Fibroblast of the conjunctiva (primary cell): ENCODE data around the gene ZNF136.

Source experiments
- DNase-seq: peaks from one replicate; pipeline ENCODE4 v3.0.0-alpha.2; 2010; ENCODE audit warnings: low read depth

ZNF136 gene

GRCh38 chr19:12194827-12195731 is 32.2 kb downstream of the ZNF136 start:
- peak; percentile 23 for DNase-seq

GRCh38 chr19:12198136-12198535 is 35.2 kb downstream of the ZNF136 start:
- DNase-seq = no peak

- DNase-seq = no peak
Measured at GRCh38 chr19:12199757-12200419, 37.0 kb downstream of the ZNF136 start.

GRCh38 chr19:12202250-12202649 is 39.4 kb downstream of the ZNF136 start:
- DNase-seq = no peak

GRCh38 chr19:12205296-12205695 is 42.4 kb downstream of the ZNF136 start:
- DNase-seq = no peak

GRCh38 chr19:12208221-12208620 is 45.3 kb downstream of the ZNF136 start:
- no peak for DNase-seq

- DNase-seq = no peak
Measured at GRCh38 chr19:12217332-12217731, 54.4 kb downstream of the ZNF136 start.

GRCh38 chr19:12222980-12223630 is 60.2 kb downstream of the ZNF136 start:
- DNase-seq = no peak

- no peak for DNase-seq
Measured at GRCh38 chr19:12224676-12225075, 61.8 kb downstream of the ZNF136 start.

GRCh38 chr19:12229990-12230389 is 67.1 kb downstream of the ZNF136 start:
- no peak for DNase-seq

- DNase-seq = no peak
Measured at GRCh38 chr19:12230751-12231733, 68.1 kb downstream of the ZNF136 start.

- DNase-seq = no peak
Measured at GRCh38 chr19:12232961-12233360, 70.1 kb downstream of the ZNF136 start.

- no peak for DNase-seq
Measured at GRCh38 chr19:12237143-12237839, 74.4 kb downstream of the ZNF136 start.
